Endothelial cell of umbilical vein (primary cell): ENCODE measurements around the gene LAMC1.

Experiments
- EZH2 ChIP-seq: IDR thresholded peaks from 2 replicates; pipeline ENCODE4 v1.6.1; 2012; ENCODE audit warnings: borderline replicate concordance, low read depth, mild to moderate bottlenecking, moderate library complexity, low read length, inconsistent platforms; ENCODE audit not compliant: severe bottlenecking
- FOS ChIP-seq: IDR thresholded peaks from 2 replicates; pipeline ENCODE4 v1.6.1; 2011; ENCODE audit warnings: mild to moderate bottlenecking, low read length, moderate library complexity, borderline replicate concordance; ENCODE audit not compliant: insufficient read depth
- GATA2 ChIP-seq: IDR thresholded peaks from 2 replicates; pipeline ENCODE4 v1.7.0; 2011; ENCODE audit warnings: low read depth, mild to moderate bottlenecking, moderate library complexity, mixed read lengths, low read length; ENCODE audit not compliant: insufficient read length, insufficient read depth
- JUN ChIP-seq: IDR thresholded peaks from 2 replicates; pipeline ENCODE4 v1.6.1; 2011; ENCODE audit warnings: borderline replicate concordance, low read depth; ENCODE audit not compliant: insufficient read length, insufficient read depth
- MYC ChIP-seq: IDR thresholded peaks from one replicate; pipeline ENCODE4 v1.6.1; 2011; ENCODE audit warnings: mild to moderate bottlenecking, low read depth, low read length
- POLR2A ChIP-seq: IDR thresholded peaks from 2 replicates; pipeline ENCODE4 v1.6.1; 2012; ENCODE audit warnings: low read depth, mild to moderate bottlenecking, control low read depth, low read length
- POLR2AphosphoS5 ChIP-seq: IDR thresholded peaks from 2 replicates; pipeline ENCODE4 v1.6.1; 2012; ENCODE audit warnings: low read depth, mild to moderate bottlenecking, control low read depth, low read length, moderate library complexity; ENCODE audit not compliant: insufficient read depth
- TF ChIP-seq, protein P1 (sequence below), 2 donors: IDR thresholded peaks; 1 replicate in 1 of 2; 2 replicates in 1 of 2; pipeline ENCODE4 v1.5.1; 2011; ENCODE audit warnings: low read length in 2 of 2, mild to moderate bottlenecking in 2 of 2, moderate library complexity in 2 of 2, control low read depth in 1 of 2, inconsistent platforms in 1 of 2, low read depth in 1 of 2; ENCODE audit not compliant: insufficient read depth in 1 of 2; ENCODE audit errors: extremely low read depth in 1 of 2
- TF ChIP-seq, protein P2 (sequence below): IDR thresholded peaks from 2 replicates; pipeline ENCODE4 v1.6.1; 2011; ENCODE audit not compliant: insufficient read depth, insufficient read length

DNA sequence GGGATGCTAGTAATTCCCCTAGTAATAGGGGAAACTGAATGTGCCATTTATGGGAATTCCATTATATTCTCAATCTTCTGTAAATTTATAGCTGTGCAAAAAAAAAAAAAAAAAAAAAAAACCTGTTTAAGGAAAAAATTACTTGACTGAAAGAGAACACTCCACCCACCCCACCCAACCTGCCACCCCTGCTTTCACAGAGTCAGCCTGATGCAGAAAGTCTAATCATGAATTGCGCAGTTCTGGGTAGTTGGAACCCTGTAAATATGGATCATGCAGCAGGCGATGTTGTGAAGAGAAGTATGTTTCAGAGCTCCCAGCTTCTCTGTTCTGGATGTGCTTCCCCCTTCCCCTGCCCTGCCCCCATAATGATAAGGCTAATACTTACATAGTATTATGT lies 143.2 kb downstream of the LAMC1 start:
- TF ChIP-seq, protein P1, sequence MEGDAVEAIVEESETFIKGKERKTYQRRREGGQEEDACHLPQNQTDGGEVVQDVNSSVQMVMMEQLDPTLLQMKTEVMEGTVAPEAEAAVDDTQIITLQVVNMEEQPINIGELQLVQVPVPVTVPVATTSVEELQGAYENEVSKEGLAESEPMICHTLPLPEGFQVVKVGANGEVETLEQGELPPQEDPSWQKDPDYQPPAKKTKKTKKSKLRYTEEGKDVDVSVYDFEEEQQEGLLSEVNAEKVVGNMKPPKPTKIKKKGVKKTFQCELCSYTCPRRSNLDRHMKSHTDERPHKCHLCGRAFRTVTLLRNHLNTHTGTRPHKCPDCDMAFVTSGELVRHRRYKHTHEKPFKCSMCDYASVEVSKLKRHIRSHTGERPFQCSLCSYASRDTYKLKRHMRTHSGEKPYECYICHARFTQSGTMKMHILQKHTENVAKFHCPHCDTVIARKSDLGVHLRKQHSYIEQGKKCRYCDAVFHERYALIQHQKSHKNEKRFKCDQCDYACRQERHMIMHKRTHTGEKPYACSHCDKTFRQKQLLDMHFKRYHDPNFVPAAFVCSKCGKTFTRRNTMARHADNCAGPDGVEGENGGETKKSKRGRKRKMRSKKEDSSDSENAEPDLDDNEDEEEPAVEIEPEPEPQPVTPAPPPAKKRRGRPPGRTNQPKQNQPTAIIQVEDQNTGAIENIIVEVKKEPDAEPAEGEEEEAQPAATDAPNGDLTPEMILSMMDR (IDR thresholded peaks at IDR 0.05; ENCODE audit: extremely low read depth in 1 of 2, insufficient read depth in 1 of 2, low read depth in 1 of 2, low read length in 2 of 2): no peak
- no peak for TF ChIP-seq MYC
- TF ChIP-seq GATA2: no peak
- TF ChIP-seq POLR2A: no peak
- TF ChIP-seq, protein P2, sequence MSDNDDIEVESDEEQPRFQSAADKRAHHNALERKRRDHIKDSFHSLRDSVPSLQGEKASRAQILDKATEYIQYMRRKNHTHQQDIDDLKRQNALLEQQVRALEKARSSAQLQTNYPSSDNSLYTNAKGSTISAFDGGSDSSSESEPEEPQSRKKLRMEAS: no peak
- no peak for TF ChIP-seq POLR2AphosphoS5
- no peak for TF ChIP-seq EZH2
- TF ChIP-seq JUN: no peak
- TF ChIP-seq FOS: no peak
